Superior temporal gyrus (tissue), 1 donor: Measurements from ENCODE around the gene ANKDD1A.

Experiments used
- DNase-seq: peaks from one replicate; pipeline ENCODE4 v3.0.0-alpha.2; 2016; ENCODE audit errors: extremely low spot score

ANKDD1A gene

DNA sequence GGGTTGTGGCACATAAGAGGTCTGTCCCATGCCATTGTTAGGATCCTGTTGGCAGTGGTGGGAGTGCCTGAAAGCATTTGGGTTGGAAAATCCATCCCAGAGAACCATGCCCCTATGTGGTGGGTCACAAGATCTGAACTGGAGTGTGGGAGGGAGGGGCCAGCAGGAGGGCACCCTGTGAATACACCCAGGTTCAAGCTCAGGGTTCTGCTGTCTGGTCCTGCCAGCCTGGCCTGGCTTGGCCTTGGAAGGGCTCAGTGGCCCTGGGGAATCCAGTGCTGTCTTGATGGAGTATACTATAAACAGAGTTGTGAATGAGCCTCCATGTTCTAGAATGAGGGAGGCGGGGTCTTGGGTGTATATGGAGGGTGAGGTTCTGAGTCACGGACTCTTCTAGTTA, 11.8 kb downstream of the ANKDD1A start:
- DNase-seq, result no peak

DNA sequence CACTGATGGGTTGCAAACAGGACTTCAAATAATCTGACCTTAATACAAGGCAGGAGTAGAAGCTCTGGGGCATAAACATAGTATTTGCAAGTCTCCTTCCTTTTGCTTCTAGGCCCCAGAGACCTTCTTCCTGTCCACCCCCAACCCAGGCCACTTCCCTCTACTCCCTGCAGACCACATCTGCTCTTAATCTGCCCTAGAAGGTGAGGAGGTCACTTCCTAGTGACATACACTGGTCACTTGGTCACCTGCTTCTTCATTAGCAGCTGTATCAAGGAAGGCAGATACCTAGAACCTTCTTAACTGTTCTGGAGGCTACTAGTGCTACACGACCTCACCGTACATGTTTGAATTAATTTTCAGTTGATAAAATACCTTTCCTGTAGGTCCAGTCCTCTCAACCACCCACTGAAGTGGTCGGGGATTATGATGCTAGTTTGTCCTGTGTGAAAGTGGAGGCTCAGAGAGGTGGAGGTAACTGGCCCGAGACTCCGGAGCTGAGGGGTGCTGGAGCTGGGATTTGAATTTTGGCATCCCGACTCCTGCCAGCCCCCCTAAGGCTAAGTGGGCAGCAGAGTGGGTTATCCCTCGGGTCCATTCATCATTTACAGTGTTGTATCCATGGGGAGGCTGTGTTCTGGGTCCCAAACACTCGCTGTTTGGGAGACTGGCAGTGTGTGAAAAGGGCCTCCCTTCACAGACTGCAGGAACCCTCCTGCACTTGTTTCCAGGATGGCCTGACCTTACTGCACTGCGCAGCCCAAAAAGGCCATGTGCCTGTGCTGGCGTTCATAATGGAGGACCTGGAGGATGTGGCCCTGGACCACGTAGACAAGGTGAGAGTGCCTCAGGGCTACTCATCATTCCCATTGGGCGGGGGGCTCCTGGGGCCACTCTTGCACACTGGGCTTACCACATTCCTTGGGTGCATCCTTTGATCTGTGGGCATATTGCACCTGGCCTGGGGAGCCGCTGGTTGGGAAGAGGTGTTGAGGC, 13.9 kb downstream of the ANKDD1A start:
- no peak for DNase-seq

DNA sequence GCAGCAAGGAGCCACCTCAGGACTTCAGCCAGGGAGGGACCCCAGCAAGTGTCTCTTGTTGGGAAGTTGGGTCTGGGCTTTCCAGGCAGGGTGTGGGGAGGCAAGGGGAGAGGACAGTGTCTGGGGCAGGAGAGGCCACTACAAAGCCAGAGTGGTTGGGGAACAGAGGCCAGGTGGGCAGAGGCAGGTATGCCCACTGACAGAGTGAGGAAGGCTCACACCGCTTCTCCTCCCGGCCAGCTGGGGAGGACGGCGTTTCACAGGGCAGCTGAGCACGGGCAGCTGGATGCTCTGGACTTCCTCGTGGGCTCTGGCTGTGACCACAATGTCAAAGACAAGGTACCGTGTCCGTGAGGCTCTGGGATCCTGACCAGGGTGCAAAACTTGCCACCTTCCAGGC, 15.0 kb downstream of the ANKDD1A start:
- no peak for DNase-seq

DNA sequence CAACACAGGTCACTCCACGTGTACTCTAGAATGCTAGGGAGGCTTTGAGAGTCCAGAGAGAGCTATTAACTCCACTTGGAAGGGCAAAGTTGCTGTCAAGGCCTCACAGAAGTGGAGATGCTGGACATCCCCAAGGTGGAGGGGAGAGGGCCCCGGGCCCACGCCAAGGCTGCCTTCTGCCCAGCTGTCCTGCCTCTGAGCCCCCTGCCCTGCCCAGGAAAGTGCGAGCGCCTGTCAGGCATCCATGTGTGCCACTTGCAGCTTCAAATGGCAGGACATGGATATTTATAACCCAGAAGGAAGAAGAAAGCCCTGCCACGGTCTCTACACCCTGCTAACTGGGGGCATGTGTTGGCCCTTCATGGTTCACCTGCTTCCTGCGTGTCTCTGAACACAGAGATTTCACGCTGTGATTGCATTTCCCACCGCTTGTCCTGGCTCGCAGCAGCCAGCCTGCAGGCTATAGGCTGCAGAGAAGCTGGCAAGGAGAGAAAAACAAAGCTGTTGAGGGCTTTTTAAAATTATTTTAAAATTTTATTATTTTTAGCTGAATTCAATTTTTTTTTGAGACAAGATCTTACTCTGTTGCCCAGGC, 17.0 kb downstream of the ANKDD1A start:
- no peak for DNase-seq

DNA sequence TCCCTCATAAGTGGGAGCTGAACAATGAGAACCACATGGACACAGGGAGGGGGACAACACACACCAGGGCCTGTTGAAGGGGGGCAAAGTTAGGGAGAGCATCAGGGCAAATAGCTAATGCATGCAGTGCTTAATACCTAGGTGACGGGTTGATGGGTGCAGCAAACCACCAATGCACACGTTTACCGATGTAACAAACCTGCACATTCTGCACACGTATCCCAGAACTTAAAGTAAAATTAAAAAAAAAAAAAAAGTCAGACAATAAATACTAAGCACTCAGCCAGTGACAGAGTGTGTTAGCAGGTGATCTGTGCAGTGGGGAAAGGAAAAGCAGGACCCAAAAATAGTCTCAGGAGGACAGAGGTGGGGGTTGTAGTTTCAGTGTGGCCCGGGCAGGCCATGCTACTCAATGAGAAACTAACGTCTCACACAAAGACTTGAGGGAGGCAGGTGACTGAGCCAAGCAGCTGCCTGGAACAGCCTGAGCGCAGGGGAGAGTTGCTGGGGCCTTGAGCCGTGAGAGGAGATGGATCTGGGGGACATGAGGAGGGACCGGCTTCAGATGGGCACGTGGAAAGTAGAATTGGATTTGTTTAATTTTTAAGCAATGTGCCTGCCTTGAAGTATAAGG, 18.4 kb downstream of the ANKDD1A start:
- no peak for DNase-seq

DNA sequence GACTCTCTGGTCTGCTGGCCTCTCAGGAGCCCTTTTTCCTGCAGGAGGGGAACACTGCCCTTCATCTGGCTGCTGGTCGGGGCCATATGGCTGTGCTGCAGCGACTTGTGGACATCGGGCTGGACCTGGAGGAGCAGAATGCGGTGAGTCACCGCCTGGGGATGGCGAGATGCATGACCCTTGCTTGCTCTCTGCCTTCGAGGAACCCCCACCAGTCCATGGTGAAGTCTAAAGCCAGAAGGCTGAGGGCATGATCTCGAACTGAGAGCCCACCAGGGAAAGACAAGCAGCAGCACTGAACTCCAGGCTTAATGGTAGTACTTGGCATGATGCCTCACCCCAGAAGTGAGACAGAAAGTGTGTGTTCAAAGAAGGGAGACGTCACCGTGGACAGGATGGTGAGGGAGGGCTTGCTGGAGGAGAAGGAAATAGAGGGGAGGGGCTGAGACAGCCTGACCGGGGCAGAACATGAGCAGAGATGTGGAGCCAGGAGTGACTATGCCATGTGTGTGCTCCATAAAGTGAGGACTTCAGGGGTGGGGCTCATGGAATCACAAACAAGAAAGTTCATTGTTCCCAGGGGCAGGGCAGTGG, 19.2 kb downstream of the ANKDD1A start:
- no peak for DNase-seq

DNA sequence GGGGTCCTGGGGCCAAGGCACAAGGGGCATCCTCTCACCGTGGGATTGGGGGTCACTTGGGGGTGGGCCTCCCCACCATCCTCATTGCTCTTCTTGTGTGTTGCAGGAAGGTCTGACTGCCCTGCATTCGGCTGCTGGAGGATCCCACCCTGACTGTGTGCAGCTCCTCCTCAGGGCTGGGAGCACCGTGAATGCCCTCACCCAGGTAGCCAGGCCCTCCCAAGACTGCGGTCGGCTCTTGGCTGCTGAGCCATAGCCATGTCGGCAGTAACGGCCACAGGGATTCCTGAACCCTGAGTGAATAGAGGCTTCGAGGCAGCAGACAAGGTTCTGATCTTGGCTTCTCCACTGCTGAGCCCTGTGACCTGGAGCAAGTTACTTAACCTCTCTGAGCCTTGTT, 19.7 kb downstream of the ANKDD1A start:
- no peak for DNase-seq

DNA sequence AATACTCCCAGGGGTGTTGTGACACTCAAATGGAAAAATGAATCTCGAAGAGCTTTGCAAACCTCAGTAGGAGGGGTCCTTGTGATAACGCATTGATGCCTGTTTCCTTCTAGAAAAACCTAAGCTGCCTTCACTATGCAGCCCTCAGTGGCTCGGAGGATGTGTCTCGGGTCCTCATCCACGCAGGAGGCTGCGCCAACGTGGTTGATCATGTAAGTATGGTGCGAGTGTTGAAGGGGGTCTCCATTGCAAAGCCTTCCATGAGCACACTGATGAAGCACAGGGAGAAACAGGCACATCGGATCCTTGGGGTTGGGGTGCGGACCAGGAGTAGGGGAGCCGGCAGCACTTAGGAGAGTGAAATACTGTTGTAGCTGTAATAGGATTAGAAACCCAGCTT, 22.3 kb downstream of the ANKDD1A start:
- DNase-seq, result no peak

DNA sequence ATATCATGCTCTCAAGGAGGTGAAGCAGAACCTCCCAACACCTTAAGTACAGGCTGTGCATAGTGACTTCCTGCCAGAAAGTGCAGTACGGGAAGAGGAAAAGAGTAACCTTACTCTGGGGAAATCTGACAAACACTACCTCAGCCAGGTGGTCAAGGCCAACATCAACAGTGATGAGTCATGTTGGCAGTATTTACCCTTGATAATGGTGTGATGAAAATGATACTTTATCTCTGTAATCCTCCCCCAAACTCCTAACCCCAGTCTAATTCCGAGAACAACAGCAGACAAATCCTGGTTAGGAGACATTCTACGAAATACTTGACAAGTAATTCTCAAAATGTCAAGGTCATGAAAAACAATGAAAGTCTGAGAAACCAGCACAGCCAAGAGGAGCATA, 26.5 kb downstream of the ANKDD1A start:
- DNase-seq, result no peak

DNA sequence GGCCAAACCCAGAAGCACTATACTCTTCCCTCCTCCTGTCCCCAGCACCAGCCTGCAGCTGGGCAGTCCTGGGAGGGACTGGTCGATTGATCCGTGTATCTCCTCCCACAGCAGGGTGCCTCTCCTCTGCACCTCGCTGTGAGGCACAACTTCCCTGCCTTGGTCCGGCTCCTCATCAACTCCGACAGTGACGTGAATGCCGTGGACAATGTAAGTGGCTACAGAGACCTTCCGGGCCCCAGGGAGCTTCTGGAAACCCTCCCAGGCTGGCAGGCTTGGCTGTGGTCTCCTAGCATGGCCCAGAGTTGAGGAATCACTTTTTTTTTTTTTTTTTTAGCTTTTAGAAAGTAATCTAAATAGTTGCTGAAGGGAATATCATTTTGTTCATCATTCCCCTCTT, 30.7 kb downstream of the ANKDD1A start:
- DNase-seq, result no peak

DNA sequence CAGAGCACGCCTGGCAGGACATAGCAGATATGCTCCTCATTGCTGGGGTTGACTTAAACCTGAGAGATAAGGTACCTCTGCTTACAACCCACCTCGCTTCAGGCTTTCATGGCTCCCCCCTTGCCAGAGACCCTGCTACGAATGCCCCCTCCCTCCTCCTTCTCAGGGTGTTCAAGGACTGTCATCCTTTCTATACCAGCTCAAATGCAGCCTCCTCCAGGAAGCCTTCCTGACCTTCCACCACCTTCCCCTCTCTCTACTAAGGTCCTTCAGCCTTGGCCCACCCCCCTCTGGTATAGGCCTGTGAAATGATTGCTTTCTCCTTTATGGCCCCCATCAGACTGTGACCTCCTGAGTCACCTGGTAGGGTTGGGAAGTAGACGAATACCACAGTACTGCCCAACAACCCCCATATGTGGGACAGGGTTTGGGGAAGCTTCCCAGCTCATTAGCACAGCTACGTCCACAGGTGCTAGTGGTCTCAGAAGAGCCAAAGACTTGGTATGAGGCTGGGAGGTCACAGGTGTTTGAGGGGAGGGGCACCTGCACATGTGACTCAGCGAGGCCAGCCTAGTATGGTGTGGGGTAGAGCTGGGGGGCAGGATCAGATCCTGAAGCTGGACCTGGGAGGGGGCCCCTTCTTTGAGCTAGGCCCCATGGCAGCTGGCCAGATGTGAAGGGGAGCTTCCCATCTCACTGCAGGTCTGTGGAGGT, 32.0 kb downstream of the ANKDD1A start:
- DNase-seq, result no peak

DNA sequence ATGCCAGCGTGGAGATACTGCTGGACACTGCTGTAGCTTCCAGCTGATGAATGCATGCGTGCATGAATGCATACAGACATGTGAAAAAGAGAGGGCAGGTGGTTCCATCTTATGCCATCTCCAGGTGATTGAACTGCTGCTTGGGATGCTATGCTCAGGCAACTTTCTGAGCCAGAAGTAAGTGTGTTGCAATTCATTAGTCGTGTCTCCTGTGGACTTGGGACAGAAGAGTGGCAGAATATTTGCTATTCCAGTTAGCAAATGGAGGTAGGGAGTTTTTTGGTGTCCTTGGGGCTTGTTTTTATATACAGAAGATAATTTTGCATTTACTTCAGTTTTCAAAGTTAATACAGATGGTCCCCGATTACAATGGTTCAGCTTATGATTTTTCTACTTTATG, 33.3 kb downstream of the ANKDD1A start:
- DNase-seq, result no peak

DNA sequence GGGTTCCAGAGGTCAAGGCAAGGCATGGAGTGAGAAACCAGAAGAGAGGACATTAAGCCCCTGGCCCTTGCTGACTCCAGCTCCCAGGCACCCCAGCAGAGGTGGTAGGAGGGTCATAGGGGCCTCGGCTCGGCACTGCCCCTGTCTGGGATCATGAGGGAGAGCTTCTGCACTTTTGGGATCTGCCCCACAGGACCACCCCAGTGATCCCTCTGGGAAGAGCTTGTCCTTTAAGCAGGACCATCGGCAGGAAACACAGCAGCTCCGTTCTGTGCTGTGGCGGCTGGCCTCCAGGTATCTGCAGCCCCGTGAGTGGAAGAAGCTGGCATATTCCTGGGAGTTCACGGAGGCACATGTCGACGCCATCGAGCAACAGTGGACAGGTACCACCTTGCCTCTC, 35.5 kb downstream of the ANKDD1A start:
- no peak for DNase-seq

DNA sequence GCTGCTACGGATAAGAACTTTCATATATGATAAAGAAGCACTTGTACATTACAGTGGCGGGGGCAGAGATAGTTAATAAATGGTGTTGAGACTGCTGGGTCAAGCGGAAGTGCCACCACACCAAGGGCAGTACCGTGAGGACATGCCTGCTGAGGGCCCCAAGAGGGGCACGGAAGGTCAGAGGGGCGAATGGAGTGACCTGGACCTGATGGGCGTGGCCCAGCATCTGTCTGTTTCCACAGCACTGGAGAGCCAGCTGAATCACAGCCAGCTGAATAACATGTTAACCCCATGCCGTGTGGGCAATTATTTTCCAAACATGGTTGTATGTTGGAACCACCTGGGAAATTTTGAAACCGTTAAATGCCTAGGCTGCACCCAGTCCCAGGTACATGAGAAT, 37.2 kb downstream of the ANKDD1A start:
- no peak for DNase-seq

DNA sequence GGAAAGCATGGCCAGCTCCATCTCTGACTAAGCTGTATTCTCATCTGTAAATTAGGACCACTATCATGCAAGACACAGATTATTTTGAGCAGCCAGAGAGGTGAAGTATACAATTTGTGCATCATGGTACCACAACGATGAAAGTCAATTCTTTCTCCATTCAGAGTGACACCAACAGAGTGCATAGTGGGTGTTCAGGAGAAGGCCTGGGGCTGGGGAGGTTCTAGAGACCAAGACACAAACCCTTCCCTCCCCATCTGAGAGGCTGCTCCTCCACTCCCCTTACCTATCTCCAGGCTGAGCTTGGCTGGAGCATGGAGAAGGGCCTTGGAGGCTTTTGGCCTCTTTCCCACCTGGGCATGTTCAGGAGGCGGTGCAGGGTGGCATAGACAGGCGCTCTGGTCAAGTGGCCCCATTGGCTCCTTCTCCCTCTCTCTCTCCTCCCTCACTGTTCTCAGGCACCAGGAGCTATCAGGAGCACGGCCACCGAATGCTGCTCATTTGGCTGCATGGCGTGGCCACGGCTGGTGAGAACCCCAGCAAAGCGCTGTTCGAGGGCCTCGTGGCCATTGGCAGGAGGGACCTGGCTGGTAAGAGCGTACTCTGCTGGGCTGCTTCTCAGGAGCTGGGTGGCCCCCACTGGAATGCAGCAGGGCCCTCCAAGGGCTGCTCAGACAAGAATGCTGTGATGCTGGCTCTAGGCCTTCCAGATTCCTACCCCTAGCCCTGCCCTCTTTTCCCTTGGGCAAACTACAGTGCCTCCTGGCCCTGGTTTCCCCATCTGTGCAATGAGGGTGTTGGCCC, 37.9 kb downstream of the ANKDD1A start:
- no peak for DNase-seq

DNA sequence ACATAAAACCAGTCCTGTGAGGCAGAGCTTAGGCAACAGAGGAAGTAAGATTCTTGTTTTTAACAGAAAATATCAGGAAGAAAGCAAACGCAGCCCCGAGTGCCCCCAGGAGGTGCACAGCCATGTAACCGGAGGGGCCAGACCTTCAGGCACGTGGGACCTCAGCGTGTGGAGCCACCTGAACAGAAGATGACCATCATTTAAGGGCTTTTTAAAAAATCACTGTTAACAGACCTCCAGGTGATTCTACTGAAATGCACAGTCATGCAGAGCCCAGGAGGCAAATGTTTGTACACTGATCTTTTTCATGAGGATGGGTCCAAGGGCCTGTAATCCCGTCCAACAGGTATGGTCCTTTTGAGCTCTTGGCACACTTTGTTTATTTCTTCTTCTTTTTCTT, 39.2 kb downstream of the ANKDD1A start:
- no peak for DNase-seq

DNA sequence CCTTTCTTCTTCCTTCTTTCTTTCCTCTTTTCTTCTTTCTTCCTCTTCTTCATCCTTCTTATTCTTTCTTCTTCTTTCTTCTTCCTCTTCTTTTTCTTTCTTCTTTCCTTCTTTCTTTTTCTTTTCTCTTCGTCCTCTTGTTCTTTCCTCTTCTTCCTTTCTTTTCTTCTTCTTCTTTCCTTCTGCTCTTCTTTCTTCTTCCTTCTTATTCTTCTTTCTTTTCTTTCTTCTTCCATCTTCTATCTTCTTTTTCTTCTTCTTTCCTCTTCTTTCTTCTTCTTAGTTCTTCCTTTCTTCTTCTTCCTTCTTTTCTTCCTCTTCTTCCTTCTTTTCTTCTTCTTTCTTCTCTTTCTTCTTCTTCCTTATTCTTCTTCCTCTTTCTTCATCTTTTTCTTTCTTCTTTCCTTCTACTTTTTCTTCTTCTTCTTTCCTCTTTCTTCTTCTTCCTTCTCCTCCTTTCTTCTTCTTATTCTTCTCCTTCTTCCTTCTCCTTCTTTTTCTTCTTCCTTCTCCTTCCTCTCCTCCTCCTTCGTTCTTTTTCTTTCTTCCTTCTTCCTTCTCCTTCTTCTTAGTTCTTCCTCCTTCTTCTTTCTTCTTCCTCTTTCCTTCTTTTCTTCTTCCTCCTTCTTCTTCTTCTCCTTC, 40.2 kb downstream of the ANKDD1A start:
- DNase-seq, result no peak

DNA sequence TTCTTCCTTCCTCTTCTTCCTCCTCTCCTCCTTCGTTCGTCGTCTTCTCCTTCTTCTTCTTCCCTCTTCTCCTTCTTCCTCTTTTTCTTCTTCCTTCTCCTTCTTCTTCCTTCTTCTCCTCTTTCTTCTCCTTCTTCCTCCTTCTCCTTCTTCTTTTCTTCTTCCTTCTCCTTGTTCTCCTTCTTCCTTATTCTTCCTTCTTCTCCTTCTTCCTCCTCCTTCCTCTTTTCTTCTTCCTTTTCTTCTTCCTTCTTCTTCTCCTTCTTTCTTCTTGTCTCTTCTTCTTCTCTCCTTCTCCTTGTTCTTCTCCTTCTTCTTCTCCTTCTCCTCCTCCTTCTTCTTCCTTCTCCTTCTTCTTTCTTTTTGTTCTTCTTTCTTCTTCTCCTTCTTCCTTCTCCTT, 42.7 kb downstream of the ANKDD1A start:
- no peak for DNase-seq

DNA sequence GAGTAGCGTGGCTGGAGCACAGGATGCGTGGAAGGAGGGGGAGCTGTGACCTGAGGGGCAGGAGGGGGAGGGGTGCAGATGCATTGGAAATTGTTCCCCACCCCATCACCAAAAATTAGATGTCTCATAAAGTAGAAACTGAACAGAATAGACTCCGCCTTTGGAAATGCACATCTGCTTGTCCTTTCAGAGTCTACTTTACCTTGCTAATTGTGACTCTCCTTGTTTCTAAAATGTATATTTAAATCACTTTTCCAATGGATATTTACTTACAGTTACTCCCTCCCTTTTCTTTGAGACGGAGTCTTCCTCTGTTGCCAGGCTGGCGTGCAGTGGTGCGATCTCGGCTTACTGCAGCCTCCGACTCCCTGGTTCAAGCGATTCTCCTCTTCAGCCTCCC, 47.4 kb downstream of the ANKDD1A start:
- no peak for DNase-seq

DNA sequence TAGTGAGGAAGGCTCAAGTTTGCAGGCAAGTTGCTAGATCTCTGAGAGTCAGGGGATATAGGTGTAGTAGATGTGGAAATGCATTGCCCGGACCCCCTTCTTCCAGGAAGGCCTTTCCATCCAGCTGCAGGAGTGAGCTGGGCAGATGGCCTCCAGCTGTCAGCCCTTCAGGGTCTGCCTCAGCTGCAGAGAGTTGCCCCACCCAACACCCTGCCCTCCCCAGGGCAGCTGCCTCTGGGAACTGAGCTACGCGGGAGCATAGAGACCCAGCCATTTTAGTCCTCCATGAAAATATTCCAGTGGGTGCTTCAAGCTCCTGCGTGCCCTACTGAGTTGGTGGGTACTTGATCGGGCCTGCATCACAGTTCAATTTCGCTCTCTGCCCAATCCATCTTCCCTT, 48.5 kb downstream of the ANKDD1A start:
- no peak for DNase-seq

DNA sequence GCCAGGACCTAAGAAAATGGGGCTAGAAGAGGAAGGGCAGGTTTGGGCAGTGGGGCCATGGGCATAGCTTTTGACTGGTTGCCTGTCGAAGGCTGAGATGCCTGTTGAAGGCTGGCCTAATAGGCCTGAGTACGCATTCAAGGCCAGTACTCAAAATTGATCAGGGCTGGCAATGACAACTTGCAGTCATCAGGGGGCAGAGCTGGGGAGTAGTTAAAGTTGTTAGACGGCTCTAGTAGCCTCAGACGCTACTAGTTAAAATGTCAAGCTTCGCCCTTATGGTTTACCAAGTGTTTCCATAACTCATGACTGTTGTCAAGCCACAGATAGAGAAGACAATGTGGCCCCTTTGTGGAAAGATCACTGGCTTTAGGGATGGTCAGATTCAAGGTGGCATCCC, 49.3 kb downstream of the ANKDD1A start:
- DNase-seq, result no peak
